ENCODE results near the gene MAGOH.

Gene MAGOH

DNA sequence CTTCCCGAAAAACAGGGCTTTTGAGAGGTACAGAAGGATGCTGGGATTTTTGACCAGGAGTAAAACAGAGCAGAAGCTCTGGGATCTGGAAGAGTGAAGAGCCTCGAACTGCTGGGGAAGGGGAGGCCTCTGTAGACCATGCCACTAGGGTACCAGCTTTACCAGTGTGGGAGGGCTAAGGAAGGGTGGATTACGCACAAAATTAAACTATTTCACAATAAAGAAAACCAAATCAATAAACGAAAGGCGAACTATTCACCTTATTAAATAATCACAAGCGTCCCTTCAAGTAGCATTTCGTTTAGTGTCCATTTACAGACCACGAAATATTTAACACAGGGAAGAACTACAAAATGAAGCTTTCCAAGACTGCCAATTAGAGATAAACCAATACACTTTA, 18.6 kb downstream of the MAGOH start (continued):
- TF ChIP-seq, protein P1, sequence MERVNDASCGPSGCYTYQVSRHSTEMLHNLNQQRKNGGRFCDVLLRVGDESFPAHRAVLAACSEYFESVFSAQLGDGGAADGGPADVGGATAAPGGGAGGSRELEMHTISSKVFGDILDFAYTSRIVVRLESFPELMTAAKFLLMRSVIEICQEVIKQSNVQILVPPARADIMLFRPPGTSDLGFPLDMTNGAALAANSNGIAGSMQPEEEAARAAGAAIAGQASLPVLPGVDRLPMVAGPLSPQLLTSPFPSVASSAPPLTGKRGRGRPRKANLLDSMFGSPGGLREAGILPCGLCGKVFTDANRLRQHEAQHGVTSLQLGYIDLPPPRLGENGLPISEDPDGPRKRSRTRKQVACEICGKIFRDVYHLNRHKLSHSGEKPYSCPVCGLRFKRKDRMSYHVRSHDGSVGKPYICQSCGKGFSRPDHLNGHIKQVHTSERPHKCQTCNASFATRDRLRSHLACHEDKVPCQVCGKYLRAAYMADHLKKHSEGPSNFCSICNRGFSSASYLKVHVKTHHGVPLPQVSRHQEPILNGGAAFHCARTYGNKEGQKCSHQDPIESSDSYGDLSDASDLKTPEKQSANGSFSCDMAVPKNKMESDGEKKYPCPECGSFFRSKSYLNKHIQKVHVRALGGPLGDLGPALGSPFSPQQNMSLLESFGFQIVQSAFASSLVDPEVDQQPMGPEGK (CRISPR knock-in tag; IDR thresholded peaks at IDR 0.05; ENCODE audit: borderline replicate concordance): no peak

DNA sequence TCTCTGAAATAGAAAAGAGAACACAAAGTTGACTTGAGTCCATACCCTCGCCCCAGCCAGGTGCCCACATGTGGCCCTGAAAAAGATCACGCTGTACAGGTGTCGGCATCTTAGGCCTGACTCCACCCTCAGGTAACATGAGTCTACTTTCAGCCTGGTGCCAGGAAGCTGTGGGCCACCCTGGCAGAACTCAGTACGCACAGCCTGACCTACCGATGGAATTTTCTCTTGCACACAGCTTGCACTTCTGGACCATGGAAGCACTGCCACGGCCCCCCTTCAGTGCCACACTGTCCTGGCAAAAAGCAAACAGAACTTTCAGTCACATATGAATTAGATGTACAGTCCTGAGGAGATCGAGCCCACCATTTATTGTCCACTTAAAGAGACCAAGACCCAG, 20.1 kb downstream of the MAGOH start:
- no peak for TF ChIP-seq ISL1 (CRISPR knock-in tag; IDR thresholded peaks at IDR 0.05)
- TF ChIP-seq, protein P2, sequence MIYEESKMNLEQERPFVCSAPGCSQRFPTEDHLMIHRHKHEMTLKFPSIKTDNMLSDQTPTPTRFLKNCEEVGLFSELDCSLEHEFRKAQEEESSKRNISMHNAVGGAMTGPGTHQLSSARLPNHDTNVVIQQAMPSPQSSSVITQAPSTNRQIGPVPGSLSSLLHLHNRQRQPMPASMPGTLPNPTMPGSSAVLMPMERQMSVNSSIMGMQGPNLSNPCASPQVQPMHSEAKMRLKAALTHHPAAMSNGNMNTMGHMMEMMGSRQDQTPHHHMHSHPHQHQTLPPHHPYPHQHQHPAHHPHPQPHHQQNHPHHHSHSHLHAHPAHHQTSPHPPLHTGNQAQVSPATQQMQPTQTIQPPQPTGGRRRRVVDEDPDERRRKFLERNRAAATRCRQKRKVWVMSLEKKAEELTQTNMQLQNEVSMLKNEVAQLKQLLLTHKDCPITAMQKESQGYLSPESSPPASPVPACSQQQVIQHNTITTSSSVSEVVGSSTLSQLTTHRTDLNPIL (CRISPR knock-in tag; IDR thresholded peaks at IDR 0.05; ENCODE audit: low read depth): no peak
- no peak for TF ChIP-seq TOX (CRISPR knock-in tag; IDR thresholded peaks at IDR 0.05; ENCODE audit: borderline replicate concordance)
- TF ChIP-seq ESRRG (CRISPR knock-in tag; IDR thresholded peaks at IDR 0.05): no peak
- no peak for ATAC-seq

DNA sequence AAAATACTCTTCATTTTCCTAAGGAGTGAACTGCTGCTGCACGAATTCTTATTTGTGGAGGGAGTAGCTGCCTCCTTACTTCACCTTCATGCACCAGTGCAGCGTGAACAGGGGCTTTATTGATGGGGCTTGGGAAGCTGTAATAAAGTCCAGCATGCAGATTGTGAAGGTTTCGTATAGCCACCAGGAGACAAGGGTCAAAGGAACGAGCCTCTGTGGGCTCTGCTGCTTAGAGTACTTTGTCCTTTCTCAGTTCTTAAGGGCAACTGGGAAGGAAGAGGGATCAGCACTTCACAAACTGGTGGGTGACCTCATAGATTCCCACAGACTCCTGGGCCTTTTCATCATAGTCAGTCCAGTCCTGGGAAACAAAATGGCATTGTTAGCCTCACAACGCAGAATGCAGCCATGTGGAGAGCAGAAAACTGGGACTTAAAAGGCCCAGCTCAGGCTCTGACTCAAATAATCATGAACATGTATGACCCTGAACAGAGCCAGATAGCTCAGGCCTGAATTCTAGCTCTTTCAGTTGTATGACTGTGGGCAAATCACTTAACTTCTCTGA, 23.9 kb downstream of the MAGOH start:
- TF ChIP-seq ISL1 (CRISPR knock-in tag; IDR thresholded peaks at IDR 0.05) (no peak), ZNF565 (CRISPR knock-in tag; conservative IDR thresholded peaks at IDR 0.05; ENCODE audit: low read depth) (no peak), OSR1 (CRISPR knock-in tag; IDR thresholded peaks at IDR 0.05) (no peak), ZC3H10 (CRISPR knock-in tag; IDR thresholded peaks at IDR 0.05) (no peak), TCF4 (CRISPR knock-in tag; IDR thresholded peaks at IDR 0.05; ENCODE audit: borderline replicate concordance) (no peak), SNAI2 (CRISPR knock-in tag; IDR thresholded peaks at IDR 0.05) (no peak), ESRRG (CRISPR knock-in tag; IDR thresholded peaks at IDR 0.05) (no peak), BACH2 (CRISPR knock-in tag; IDR thresholded peaks at IDR 0.05; ENCODE audit: borderline replicate concordance) (no peak), ZNF70 (CRISPR knock-in tag; IDR thresholded peaks at IDR 0.05) (no peak), TOX (CRISPR knock-in tag; IDR thresholded peaks at IDR 0.05; ENCODE audit: borderline replicate concordance) (no peak), GLIS3 (CRISPR knock-in tag; IDR thresholded peaks at IDR 0.05) (no peak)
- TF ChIP-seq, protein P1 (CRISPR knock-in tag; IDR thresholded peaks at IDR 0.05; ENCODE audit: borderline replicate concordance): no peak
- TF ChIP-seq, protein P2 (CRISPR knock-in tag; IDR thresholded peaks at IDR 0.05; ENCODE audit: low read depth): no peak
- TF ChIP-seq, protein P3, sequence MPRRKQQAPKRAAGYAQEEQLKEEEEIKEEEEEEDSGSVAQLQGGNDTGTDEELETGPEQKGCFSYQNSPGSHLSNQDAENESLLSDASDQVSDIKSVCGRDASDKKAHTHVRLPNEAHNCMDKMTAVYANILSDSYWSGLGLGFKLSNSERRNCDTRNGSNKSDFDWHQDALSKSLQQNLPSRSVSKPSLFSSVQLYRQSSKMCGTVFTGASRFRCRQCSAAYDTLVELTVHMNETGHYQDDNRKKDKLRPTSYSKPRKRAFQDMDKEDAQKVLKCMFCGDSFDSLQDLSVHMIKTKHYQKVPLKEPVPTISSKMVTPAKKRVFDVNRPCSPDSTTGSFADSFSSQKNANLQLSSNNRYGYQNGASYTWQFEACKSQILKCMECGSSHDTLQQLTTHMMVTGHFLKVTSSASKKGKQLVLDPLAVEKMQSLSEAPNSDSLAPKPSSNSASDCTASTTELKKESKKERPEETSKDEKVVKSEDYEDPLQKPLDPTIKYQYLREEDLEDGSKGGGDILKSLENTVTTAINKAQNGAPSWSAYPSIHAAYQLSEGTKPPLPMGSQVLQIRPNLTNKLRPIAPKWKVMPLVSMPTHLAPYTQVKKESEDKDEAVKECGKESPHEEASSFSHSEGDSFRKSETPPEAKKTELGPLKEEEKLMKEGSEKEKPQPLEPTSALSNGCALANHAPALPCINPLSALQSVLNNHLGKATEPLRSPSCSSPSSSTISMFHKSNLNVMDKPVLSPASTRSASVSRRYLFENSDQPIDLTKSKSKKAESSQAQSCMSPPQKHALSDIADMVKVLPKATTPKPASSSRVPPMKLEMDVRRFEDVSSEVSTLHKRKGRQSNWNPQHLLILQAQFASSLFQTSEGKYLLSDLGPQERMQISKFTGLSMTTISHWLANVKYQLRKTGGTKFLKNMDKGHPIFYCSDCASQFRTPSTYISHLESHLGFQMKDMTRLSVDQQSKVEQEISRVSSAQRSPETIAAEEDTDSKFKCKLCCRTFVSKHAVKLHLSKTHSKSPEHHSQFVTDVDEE (CRISPR knock-in tag; IDR thresholded peaks at IDR 0.05): no peak
- TF ChIP-seq, protein P4, sequence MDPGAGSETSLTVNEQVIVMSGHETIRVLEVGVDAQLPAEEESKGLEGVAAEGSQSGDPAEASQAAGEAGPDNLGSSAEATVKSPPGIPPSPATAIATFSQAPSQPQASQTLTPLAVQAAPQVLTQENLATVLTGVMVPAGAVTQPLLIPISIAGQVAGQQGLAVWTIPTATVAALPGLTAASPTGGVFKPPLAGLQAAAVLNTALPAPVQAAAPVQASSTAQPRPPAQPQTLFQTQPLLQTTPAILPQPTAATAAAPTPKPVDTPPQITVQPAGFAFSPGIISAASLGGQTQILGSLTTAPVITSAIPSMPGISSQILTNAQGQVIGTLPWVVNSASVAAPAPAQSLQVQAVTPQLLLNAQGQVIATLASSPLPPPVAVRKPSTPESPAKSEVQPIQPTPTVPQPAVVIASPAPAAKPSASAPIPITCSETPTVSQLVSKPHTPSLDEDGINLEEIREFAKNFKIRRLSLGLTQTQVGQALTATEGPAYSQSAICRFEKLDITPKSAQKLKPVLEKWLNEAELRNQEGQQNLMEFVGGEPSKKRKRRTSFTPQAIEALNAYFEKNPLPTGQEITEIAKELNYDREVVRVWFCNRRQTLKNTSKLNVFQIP (CRISPR knock-in tag; IDR thresholded peaks at IDR 0.05; ENCODE audit: borderline replicate concordance, low read depth): no peak
- TF ChIP-seq, protein P5, sequence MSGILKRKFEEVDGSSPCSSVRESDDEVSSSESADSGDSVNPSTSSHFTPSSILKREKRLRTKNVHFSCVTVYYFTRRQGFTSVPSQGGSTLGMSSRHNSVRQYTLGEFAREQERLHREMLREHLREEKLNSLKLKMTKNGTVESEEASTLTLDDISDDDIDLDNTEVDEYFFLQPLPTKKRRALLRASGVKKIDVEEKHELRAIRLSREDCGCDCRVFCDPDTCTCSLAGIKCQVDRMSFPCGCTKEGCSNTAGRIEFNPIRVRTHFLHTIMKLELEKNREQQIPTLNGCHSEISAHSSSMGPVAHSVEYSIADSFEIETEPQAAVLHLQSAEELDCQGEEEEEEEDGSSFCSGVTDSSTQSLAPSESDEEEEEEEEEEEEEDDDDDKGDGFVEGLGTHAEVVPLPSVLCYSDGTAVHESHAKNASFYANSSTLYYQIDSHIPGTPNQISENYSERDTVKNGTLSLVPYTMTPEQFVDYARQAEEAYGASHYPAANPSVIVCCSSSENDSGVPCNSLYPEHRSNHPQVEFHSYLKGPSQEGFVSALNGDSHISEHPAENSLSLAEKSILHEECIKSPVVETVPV (CRISPR knock-in tag; IDR thresholded peaks at IDR 0.05): no peak
- ATAC-seq: no peak
